Smooth muscle cell of trachea (primary cell): ENCODE measurements around the gene GPHN. TPM values are rescaled to one million over a fixed set of nuclear protein-coding genes. Genes with fewer than 3 reads are reported as not detected.

Source experiments
- total RNA-seq: library from RNA; depleted of rRNA; stranded (reverse); fragments of >200 nt; gene quantifications from 2 replicates; pipeline ENCODE4 v1.2.1, GENCODE V29; 2014

The GPHN gene
- total RNA-seq, result 8.3 and 14.4 TPM in 2 replicates

DNA sequence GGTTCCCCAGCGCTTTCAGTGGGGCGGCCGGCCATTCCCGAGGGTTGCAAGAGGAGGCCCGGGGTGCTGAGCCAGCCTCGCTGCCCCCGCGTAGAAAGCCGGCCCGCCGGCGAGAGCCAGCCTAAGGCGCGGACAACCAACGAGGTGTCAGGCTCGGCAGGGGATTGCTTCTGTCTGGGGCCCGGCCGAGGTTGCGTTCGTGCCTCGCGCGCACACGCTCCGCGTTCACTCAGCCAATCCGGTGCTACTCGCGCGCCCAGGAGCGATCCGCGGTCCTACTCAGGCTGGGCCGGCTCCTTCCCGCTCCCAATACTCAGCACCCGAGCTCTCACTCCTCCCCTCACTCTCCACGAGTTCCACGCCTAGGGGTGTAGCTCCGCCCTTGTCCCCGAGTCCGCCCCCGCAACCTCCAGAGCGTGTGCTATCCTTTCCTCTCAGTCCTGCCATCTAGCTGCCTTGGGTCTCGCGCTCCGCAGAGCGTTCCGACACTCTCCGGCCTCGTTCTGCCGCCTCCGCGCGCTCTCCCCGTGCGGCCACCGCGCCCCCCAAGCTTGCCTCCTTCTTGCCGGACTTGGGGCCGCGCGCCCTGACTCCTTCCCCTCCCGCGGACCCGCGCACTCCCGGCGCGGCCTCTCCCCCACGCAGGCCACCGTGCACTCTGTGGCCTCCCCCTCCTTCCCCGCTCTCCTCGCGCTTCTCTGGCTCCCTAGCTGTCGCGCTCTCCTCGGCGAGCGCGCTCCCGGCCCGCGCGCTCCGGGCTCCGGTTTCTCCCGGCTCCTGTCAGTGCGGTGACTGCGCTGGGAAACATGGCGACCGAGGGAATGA, at the start of gene GPHN:
Gene GPHN (plus strand): TSS at position 426 of the 825 bp plus-strand sequence.

DNA sequence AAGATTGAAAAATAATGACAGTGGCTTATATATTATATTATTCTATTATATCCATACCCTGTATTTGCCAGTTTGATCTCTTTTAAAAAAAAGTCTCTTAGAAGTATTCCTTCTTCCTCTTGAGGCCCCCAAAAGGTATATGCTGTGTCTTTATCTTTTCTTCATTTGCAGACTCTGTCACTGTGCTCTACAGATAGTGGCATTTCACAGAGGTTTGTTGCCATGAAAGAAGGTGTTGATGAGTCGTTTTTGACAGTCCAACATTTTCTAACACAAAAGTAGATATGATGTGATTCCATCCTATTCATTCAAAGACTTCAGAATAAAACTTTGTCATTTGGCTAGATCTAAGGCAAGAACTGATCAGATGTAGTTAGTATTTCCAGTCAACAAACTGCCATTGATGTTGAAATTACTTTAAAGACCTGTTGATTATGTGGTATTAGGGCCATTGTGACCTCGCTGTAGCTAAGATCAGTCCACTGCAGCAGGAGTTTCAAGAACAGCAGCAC, 22.0 kb upstream of the GPHN start, which contains the start of gene CCDC196:
Gene CCDC196 (plus strand): TSS at position 462 of the 512 bp plus-strand sequence. CDS start 132 bp downstream, outside the sequence.

Other genes with a start within 250 kb of the GPHN start
- not detected in 2 replicates for gene CCDC196, start 21.8 kb upstream of the GPHN start, total RNA-seq